Left lung (tissue), 10 donors: ENCODE data around the gene FBXL3. TPM values are rescaled to one million over a fixed set of nuclear protein-coding genes. Genes with fewer than 3 reads are reported as not detected.
"Not testable (repeated sequence)": the region's sequence is repeated elsewhere in the genome, so short reads cannot be mapped to it uniquely, and the experiment has no call there.

ENCODE experiments used
- ATAC-seq: fragments of 200-7000 bp; cut with Tn5 transposase; one replicate; pipeline ENCODE4 v1.9.1; 2020; ENCODE audit warnings: moderate library complexity
- DNase-seq, 4 donors: peaks; one replicate each; pipeline ENCODE4 v3.0.0-alpha.2; 2013 to 2020
- H3K27ac ChIP-seq, 2 donors: fragments of 200-600 bp; sonication (generic) in 1 of 2; one replicate each; pipeline versions ENCODE4 v1.5.0 to v1.8.0; 2020 to 2021
- H3K27me3 ChIP-seq, 2 donors: fragments of 200-600 bp; sonication (generic) in 1 of 2; one replicate each; pipeline versions ENCODE4 v1.5.0 to v1.8.0; 2020 to 2021
- H3K36me3 ChIP-seq, 2 donors: fragments of 200-600 bp; sonication (generic) in 1 of 2; one replicate each; pipeline versions ENCODE4 v1.5.0 to v1.8.0; 2020 to 2021
- H3K4me1 ChIP-seq, 2 donors: fragments of 200-600 bp; one replicate each; pipeline ENCODE4 v1.8.0; 2021
- H3K4me3 ChIP-seq, 2 donors: fragments of 200-600 bp; sonication (generic) in 1 of 2; one replicate each; pipeline versions ENCODE4 v1.5.0 to v1.8.0; 2020 to 2021; ENCODE audit warnings: mild to moderate bottlenecking in 1 of 2
- H3K9me3 ChIP-seq, 2 donors: fragments of 200-600 bp; sonication (generic) in 1 of 2; one replicate each; pipeline versions ENCODE4 v1.5.0 to v1.8.0; 2020 to 2021
- CTCF ChIP-seq, 2 donors: fragments of 200-600 bp; sonication (generic) in 1 of 2; IDR thresholded peaks; one replicate each; pipeline versions ENCODE4 v1.5.0 to v1.8.0; 2021; ENCODE audit warnings: antibody characterized with exemption in 2 of 2
- intact Hi-C, 2 donors: fragments of 100-400 bp; cut with DNase I; formaldehyde crosslinking; loops; one replicate each; pipeline versions ENCODE4 v1.11.2 to v1.14.2; 2022
- polyA plus RNA-seq, 6 donors: library from polyadenylated mRNA; unstranded; fragments of 120-200 nt; gene quantifications; one replicate each; pipeline ENCODE4 v1.2.1, GENCODE V29; 2013; ENCODE audit not compliant: insufficient read length in 6 of 6
- total RNA-seq, 2 donors: library from RNA; stranded (reverse); fragmentation: NEBNext Ultra II Directional; extraction: Animal tissue kit (Norgen Biotek cat#: 25700); gene quantifications; one replicate each; pipeline ENCODE4 v1.2.1, GENCODE V29; 2021
- donor health status: DM: no; HTN: yes; CAD: no.
- donor health status: DM: no; HTN: no; CAD: no.

Gene FBXL3
- total and polyA plus RNA-seq, 8 donors: 38.8 to 69.2 (median 61.0) TPM

DNA sequence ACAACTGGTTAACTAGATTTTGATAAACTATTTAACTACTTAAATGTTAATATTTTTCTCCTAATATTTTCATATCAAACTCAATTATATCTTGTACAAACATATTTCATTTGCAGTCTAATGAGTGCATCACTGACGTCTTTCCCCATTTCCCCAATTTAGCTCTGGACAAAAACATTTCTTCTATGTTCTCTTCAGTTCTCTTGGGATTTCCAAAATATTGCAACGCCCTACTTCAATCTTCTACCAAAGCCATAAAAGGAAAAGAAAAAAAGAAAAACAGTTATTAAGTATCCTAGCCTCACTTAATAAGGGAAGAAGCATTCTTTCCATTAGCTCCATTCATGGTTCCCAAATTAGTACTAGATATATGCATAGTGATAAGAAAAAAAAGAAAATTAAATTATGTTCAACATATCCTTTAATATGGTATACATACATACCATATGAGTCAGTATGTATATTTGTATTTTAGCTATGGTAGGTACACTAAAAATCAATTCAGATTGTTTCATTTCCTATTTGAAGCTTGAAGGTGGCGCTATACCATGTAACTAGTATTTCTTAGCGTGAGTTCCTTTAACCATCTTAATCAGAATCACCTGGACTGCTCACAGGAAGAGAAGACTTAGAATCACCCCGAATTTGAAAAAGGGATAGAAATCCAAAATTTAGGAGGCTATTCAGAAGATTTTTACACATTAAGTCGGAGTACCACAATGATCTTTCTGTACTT lies 9.9 kb downstream of the FBXL3 start:
- intact Hi-C loops: no loop called here
- DNase-seq (no peak), ATAC-seq (no peak)
- TF ChIP-seq CTCF (IDR thresholded peaks at IDR 0.05): no peak
- Histone ChIP-seq H3K4me3 (no peak overlapping the region), H3K4me1 (peaks cover 17 to 55% of the 10 kb centered on the region in 2 donors), H3K36me3 (peaks cover 0 to 71% of the 10 kb centered on the region in 2 donors), H3K27me3 (no peaks in the 10 kb centered on the region), H3K9me3 (no peaks in the 10 kb centered on the region), H3K27ac (peak overlapping the region in 1 of 2 donors; percentile 4)

GRCh38 chr13:77016251-77016812 lies 10.6 kb downstream of the FBXL3 start:
- no peak overlapping the region for H3K4me3 ChIP-seq
- DNase-seq (no peak), ATAC-seq (no peak)
- intact Hi-C loops: no loop called here
- H3K4me1 ChIP-seq: peaks cover 10 to 48% of the 10 kb centered on the region in 2 donors
- no peak overlapping the region for H3K27ac ChIP-seq
- peaks cover 0 to 79% of the 10 kb centered on the region in 2 donors for H3K36me3 ChIP-seq
- no peaks in the 10 kb centered on the region for H3K27me3 ChIP-seq
- no peak for TF ChIP-seq CTCF (IDR thresholded peaks at IDR 0.05)
- H3K9me3 ChIP-seq: no peaks in the 10 kb centered on the region

GRCh38 chr13:77014906-77015685 lies 11.9 kb downstream of the FBXL3 start:
- no peaks in the 10 kb centered on the region for H3K9me3 ChIP-seq
- no peak overlapping the region for H3K27ac ChIP-seq
- no peak for ATAC-seq
- no peak overlapping the region for H3K4me3 ChIP-seq
- H3K36me3 ChIP-seq: peaks cover 0 to 91% of the 10 kb centered on the region in 2 donors
- no peak for DNase-seq
- peaks cover 6 to 37% of the 10 kb centered on the region in 2 donors for H3K4me1 ChIP-seq
- no peak for TF ChIP-seq CTCF (IDR thresholded peaks at IDR 0.05)
- no peaks in the 10 kb centered on the region for H3K27me3 ChIP-seq
- intact Hi-C loops: no loop called here

DNA sequence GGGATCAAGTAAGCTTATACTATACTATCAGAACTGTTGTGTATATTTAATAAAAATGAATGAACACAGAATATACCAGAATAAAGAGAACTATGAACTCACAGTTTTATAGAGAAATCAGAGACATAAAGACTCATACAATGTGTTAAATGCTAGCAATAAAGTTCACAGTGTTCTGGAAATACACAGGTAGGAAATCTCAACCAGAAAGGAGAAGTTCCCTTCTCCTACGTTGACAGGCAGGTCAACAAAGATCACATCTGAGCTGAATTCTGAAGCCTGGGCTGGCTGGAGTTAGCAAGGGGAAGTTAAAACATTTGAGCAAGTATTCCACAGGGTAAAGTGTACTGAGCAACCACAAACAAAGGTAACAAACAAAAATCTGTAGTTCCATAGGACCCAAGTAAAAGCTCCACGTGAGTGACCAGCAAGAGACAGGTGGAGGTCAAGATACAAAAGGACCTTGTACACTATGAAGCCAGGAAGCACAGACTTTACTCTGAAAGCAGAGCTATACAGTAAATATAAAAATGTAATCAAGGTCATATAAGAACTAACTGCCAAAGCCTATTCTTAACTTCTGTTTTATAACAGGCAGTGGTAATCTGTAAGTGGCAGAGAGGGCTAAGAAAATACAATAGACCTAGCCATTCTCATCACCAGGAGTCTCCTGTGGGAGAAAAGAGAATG lies 13.0 kb downstream of the FBXL3 start:
- peak overlapping the region in 1 of 2 donors; percentile 20 for H3K27ac ChIP-seq
- intact Hi-C loops: no loop called here
- ATAC-seq (no peak), DNase-seq (no peak)
- peaks cover 6 to 31% of the 10 kb centered on the region in 2 donors for H3K4me1 ChIP-seq
- no peak for TF ChIP-seq CTCF (IDR thresholded peaks at IDR 0.05)
- no peaks in the 10 kb centered on the region for H3K9me3 ChIP-seq
- no peaks in the 10 kb centered on the region for H3K27me3 ChIP-seq
- H3K36me3 ChIP-seq: peaks cover 0 to 97% of the 10 kb centered on the region in 2 donors
- no peak overlapping the region for H3K4me3 ChIP-seq

DNA sequence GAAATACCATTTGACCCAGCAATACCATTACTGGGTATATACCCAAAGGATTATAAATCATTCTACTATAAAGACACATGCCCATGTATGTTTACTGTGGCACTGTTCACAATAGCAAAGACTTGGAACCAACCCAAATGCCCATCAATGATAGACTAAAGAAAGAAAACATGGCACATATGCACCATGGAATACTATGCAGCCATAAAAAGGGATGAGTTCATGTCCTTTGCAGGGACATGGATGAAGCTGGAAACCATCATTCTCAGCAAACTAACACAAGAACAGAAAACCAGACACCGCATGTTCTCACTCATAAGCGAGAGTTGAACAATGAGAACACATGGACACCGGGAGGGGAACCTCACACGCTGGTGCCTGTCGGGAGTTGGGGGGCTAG lies 17.2 kb downstream of the FBXL3 start:
- not testable (repeated sequence) for H3K27ac ChIP-seq

More for the DNA sequence above, 17.2 kb downstream of the FBXL3 start:
- H3K27me3 ChIP-seq, ATAC-seq, H3K4me3 ChIP-seq, DNase-seq, intact Hi-C loops, H3K9me3 ChIP-seq: not testable (repeated sequence)
- peaks cover 0 to 77% of the 10 kb centered on the region in 2 donors for H3K36me3 ChIP-seq
- peaks cover 0 to 15% of the 10 kb centered on the region in 2 donors for H3K4me1 ChIP-seq
